HL-60 (cell line): ENCODE data around the gene MTMR11.

ENCODE experiments used
- DNase-seq, 2 experiments: peaks; one replicate each; pipeline ENCODE4 v3.0.0-alpha.2; 2010 to 2020; ENCODE audit warnings: low read depth in 1 of 2, low spot score in 1 of 2
- H3K27ac ChIP-seq: fragments of 250-450 bp; sonication (Bioruptor Pico); replicated peaks from 2 replicates; pipeline ENCODE4 v1.5.1; 2020; ENCODE audit warnings: mild to moderate bottlenecking, moderate library complexity
- H3K27me3 ChIP-seq: fragments of 250-450 bp; sonication (Bioruptor Pico); 2 replicates; pipeline ENCODE4 v1.5.1; 2021; ENCODE audit warnings: mild to moderate bottlenecking, moderate library complexity; ENCODE audit not compliant: insufficient read depth, poor library complexity, severe bottlenecking
- H3K4me3 ChIP-seq: replicated peaks from 2 replicates; pipeline ENCODE4 v1.5.1; 2011; ENCODE audit warnings: mild to moderate bottlenecking, control low read depth, low read length; ENCODE audit not compliant: insufficient read depth
- CTCF ChIP-seq: IDR thresholded peaks from one replicate; pipeline ENCODE4 v1.5.1; 2011; ENCODE audit warnings: low read length, control low read depth, inconsistent platforms; ENCODE audit not compliant: insufficient read depth
- GABPA ChIP-seq: IDR thresholded peaks from 2 replicates; pipeline ENCODE4 v1.6.1; 2012; ENCODE audit warnings: low read depth
- POLR2AphosphoS5 ChIP-seq: IDR thresholded peaks from 2 replicates; pipeline ENCODE4 v1.6.1; 2012; ENCODE audit warnings: low read depth
- SPI1 ChIP-seq: IDR thresholded peaks from 2 replicates; pipeline ENCODE4 v1.6.1; 2012; ENCODE audit warnings: low read depth, mild to moderate bottlenecking, borderline replicate concordance
- TF ChIP-seq, protein P1 (sequence below): IDR thresholded peaks from 2 replicates; pipeline ENCODE4 v1.6.1; 2012; ENCODE audit warnings: low read depth; ENCODE audit not compliant: insufficient replicate concordance

Gene MTMR11

GRCh38 chr1:149929856-149930255, 6.8 kb downstream of the MTMR11 start:
- H3K4me3 ChIP-seq = no peak overlapping the region
- TF ChIP-seq, protein P1, sequence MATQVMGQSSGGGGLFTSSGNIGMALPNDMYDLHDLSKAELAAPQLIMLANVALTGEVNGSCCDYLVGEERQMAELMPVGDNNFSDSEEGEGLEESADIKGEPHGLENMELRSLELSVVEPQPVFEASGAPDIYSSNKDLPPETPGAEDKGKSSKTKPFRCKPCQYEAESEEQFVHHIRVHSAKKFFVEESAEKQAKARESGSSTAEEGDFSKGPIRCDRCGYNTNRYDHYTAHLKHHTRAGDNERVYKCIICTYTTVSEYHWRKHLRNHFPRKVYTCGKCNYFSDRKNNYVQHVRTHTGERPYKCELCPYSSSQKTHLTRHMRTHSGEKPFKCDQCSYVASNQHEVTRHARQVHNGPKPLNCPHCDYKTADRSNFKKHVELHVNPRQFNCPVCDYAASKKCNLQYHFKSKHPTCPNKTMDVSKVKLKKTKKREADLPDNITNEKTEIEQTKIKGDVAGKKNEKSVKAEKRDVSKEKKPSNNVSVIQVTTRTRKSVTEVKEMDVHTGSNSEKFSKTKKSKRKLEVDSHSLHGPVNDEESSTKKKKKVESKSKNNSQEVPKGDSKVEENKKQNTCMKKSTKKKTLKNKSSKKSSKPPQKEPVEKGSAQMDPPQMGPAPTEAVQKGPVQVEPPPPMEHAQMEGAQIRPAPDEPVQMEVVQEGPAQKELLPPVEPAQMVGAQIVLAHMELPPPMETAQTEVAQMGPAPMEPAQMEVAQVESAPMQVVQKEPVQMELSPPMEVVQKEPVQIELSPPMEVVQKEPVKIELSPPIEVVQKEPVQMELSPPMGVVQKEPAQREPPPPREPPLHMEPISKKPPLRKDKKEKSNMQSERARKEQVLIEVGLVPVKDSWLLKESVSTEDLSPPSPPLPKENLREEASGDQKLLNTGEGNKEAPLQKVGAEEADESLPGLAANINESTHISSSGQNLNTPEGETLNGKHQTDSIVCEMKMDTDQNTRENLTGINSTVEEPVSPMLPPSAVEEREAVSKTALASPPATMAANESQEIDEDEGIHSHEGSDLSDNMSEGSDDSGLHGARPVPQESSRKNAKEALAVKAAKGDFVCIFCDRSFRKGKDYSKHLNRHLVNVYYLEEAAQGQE = no peak
- no peak for TF ChIP-seq POLR2AphosphoS5
- no peak for TF ChIP-seq GABPA
- TF ChIP-seq SPI1 = no peak
- TF ChIP-seq CTCF = no peak
- H3K27me3 ChIP-seq = no peaks in the 10 kb centered on the region
- no peak for DNase-seq
- peak overlapping the region; percentile 88 for H3K27ac ChIP-seq

- Histone ChIP-seq H3K4me3 (peak overlapping the region; percentile 95), H3K27ac (peak overlapping the region; percentile 88), H3K27me3 (no peaks in the 10 kb centered on the region)
- no peak for DNase-seq
- TF ChIP-seq SPI1 = peak; percentile 84
- TF ChIP-seq CTCF = no peak
These were observed 8.3 kb downstream of the MTMR11 start for GRCh38 chr1:149928401-149928724.

DNA sequence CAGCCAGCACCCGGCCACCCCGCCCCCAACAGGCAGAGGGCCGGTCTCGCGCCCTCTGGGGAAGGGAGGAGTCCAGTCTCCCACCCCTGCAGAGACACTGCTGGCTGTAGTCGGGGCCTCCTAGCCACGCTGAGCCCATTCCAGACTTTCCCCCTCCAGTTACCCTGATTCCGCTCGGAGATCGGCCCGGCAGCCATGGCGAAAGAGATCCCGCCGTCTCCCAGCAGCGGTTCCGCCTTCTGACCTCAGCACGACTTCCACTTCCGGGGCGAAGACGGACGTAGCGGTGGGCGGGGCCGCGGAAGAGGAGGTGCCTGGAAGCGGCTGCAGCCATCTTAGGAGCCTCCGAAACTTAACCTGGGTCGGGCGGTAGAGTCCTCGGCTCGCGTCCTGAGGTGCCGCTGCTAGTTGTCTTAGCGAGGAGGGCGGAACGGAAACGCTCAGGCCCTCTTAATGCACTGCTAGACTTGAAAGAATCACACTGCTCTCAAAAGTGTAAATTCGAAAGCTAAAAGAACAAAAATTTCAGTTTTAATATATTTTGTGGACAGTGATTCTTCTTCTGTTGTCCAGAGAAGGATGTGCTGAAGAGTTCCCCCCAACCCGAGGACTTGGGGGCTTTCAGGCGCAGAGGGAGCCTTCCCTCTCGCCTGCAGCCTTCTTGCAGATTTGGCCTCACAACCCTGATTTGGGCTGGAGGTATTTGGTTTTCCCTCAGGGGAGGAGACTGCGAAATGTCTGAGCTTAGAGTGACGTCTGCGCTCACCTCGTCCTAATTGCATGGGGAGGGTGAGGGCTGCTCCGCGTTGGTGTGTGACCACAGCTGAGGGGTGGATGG, 8.9 kb downstream of the MTMR11 start, which contains the start of gene SF3B4:
Gene SF3B4 (minus strand): TSS at position 241 of the 838 bp plus-strand sequence. CDS start 44 bp downstream, at position 197.
- peak; percentile 89 to 96 for DNase-seq
- Histone ChIP-seq H3K27me3 (no peaks in the 10 kb centered on the region), H3K27ac (peak within 1 kb of the TSS; percentile 88), H3K4me3 (peak within 1 kb of the TSS; percentile 95)
- peak; percentile 96 for TF ChIP-seq GABPA
- no peak for TF ChIP-seq CTCF
- TF ChIP-seq, protein P1 = peak; percentile 18
- peak; percentile 68; the same call in 1 of the 2 replicates for TF ChIP-seq SPI1
- peak; percentile 81 for TF ChIP-seq POLR2AphosphoS5
